HepG2 (cell line): Measurements from ENCODE around the gene ZNF446. TPM values are rescaled to one million over a fixed set of nuclear protein-coding genes. Genes with fewer than 3 reads are reported as not detected.
A peak's percentile ranks its signal among the peaks of the same experiment; 100 is the strongest.

Source experiments
- AGO2 ChIP-seq: fragments of 200-400 bp; formaldehyde crosslinking; optimal IDR thresholded peaks from 2 replicates; pipeline ENCODE3; 2017; ENCODE audit warnings: mild to moderate bottlenecking, low read depth, low read length, moderate library complexity
- BORCS8-MEF2B ChIP-seq: sonication (generic); formaldehyde crosslinking; IDR thresholded peaks from 2 replicates; pipeline ENCODE4 v1.8.0; 2022; ENCODE audit warnings: mild to moderate bottlenecking, missing genetic modification reagents
- CCAR2 ChIP-seq: fragments of 200-400 bp; formaldehyde crosslinking; optimal IDR thresholded peaks from 2 replicates; pipeline ENCODE3; 2018; ENCODE audit warnings: low read depth, mild to moderate bottlenecking, low read length, moderate library complexity
- EHMT2 ChIP-seq: fragments of 200-600 bp; sonication (generic); IDR thresholded peaks from 2 replicates; pipeline ENCODE4 v1.7.0; 2017; ENCODE audit warnings: antibody characterized with exemption, low read depth, low read length, borderline replicate concordance
- HES4 ChIP-seq: sonication (generic); formaldehyde crosslinking; IDR thresholded peaks from 2 replicates; pipeline ENCODE4 v1.9.0; 2021; ENCODE audit warnings: mild to moderate bottlenecking, missing genetic modification reagents, borderline replicate concordance
- HNRNPLL ChIP-seq: fragments of 200-400 bp; formaldehyde crosslinking; IDR thresholded peaks from 2 replicates; pipeline ENCODE4 v1.6.1; 2017; ENCODE audit warnings: mild to moderate bottlenecking, low read depth, low read length; ENCODE audit not compliant: poor library complexity, severe bottlenecking
- HOXA9 ChIP-seq: sonication (generic); formaldehyde crosslinking; IDR thresholded peaks from 2 replicates; pipeline ENCODE4 v1.8.1; 2022; ENCODE audit warnings: missing genetic modification reagents, mild to moderate bottlenecking, moderate library complexity, borderline replicate concordance
- KAT8 ChIP-seq: IDR thresholded peaks from 2 replicates; pipeline ENCODE4 v1.6.1; 2016; ENCODE audit warnings: missing genetic modification reagents, missing compliant biosample characterization
- MYPOP ChIP-seq: sonication (generic); formaldehyde crosslinking; IDR thresholded peaks from 2 replicates; pipeline ENCODE4 v1.8.1; 2023; ENCODE audit warnings: mild to moderate bottlenecking, moderate library complexity, missing genetic modification reagents
- PAWR ChIP-seq: sonication (generic); formaldehyde crosslinking; IDR thresholded peaks from 2 replicates; pipeline ENCODE4 v1.4.0; 2020; ENCODE audit warnings: missing genetic modification reagents, mild to moderate bottlenecking, borderline replicate concordance
- PHB2 ChIP-seq: fragments of 450-650 bp; IDR thresholded peaks from 2 replicates; pipeline ENCODE4 v1.6.1; 2018; ENCODE audit not compliant: partially characterized antibody
- RXRA ChIP-seq: sonication (generic); formaldehyde crosslinking; IDR thresholded peaks from 2 replicates; pipeline ENCODE4 v1.5.1; 2020; ENCODE audit warnings: missing genetic modification reagents
- SETDB1 ChIP-seq: sonication (generic); formaldehyde crosslinking; IDR thresholded peaks from 2 replicates; pipeline ENCODE4 v1.5.1; 2020; ENCODE audit warnings: missing genetic modification reagents, mild to moderate bottlenecking, borderline replicate concordance
- SIX1 ChIP-seq: sonication (generic); formaldehyde crosslinking; IDR thresholded peaks from 2 replicates; pipeline ENCODE4 v1.4.0; 2020; ENCODE audit warnings: missing genetic modification reagents, borderline replicate concordance
- SOX5 ChIP-seq: IDR thresholded peaks from 2 replicates; pipeline ENCODE4 v1.6.1; 2016; ENCODE audit warnings: borderline replicate concordance
- SRSF1 ChIP-seq: fragments of 200-400 bp; formaldehyde crosslinking; optimal IDR thresholded peaks from 2 replicates; pipeline ENCODE3; 2017; ENCODE audit warnings: mild to moderate bottlenecking, low read depth, low read length, moderate library complexity
- TBX2 ChIP-seq: sonication (generic); formaldehyde crosslinking; IDR thresholded peaks from 2 replicates; pipeline ENCODE4 v1.5.0; 2020; ENCODE audit warnings: missing genetic modification reagents, mild to moderate bottlenecking, borderline replicate concordance
- ZBTB10 ChIP-seq: sonication (generic); formaldehyde crosslinking; IDR thresholded peaks from 2 replicates; pipeline ENCODE4 v1.4.0; 2020; ENCODE audit warnings: missing genetic modification reagents, borderline replicate concordance
- ZIK1 ChIP-seq: sonication (generic); formaldehyde crosslinking; IDR thresholded peaks from 2 replicates; pipeline ENCODE4 v1.5.0; 2020; ENCODE audit warnings: mild to moderate bottlenecking, low read depth, missing genetic modification reagents, borderline replicate concordance
- ZNF333 ChIP-seq: sonication (generic); formaldehyde crosslinking; IDR thresholded peaks from 2 replicates; pipeline ENCODE4 v1.4.0; 2020; ENCODE audit warnings: mild to moderate bottlenecking, missing genetic modification reagents, borderline replicate concordance
- ZNF431 ChIP-seq: sonication (generic); formaldehyde crosslinking; IDR thresholded peaks from 2 replicates; pipeline ENCODE4 v1.9.0; 2022; ENCODE audit warnings: missing genetic modification reagents, low read depth, mild to moderate bottlenecking, borderline replicate concordance
- ZNF547 ChIP-seq: sonication (generic); formaldehyde crosslinking; IDR thresholded peaks from 2 replicates; pipeline ENCODE4 v1.5.1; 2020; ENCODE audit warnings: mild to moderate bottlenecking, missing genetic modification reagents
- ZNF772 ChIP-seq: sonication (generic); formaldehyde crosslinking; IDR thresholded peaks from 2 replicates; pipeline ENCODE4 v1.5.0; 2020; ENCODE audit warnings: mild to moderate bottlenecking, missing genetic modification reagents
- ZNF83 ChIP-seq: sonication (generic); formaldehyde crosslinking; IDR thresholded peaks from 2 replicates; pipeline ENCODE4 v1.4.0; 2020; ENCODE audit warnings: missing genetic modification reagents, mild to moderate bottlenecking, borderline replicate concordance
- polyA plus RNA-seq, 8 experiments: library from polyadenylated mRNA; depleted of rRNA in 3 of 8; stranded (reverse) in 7 of 8; unstranded in 1 of 8; fragments of >200 nt; fragmentation: Illumina TruSeq in 4 of 8; extraction: Trizol in 4 of 8; gene quantifications; 2 replicates each; pipeline versions ENCODE4 v1.2.1 to v1.2.3, GENCODE V29; 2011 to 2016; ENCODE audit warnings: low read depth in 4 of 8, missing spikeins in 1 of 8, mixed read lengths in 1 of 8; ENCODE audit not compliant: insufficient read depth in 1 of 8
- total RNA-seq, 5 experiments: library from RNA; depleted of rRNA; stranded (reverse); fragments of >200 nt; fragmentation: Illumina TruSeq; extraction: Trizol; gene quantifications; 2 replicates each; pipeline ENCODE4 v1.2.3, GENCODE V29; 2016; ENCODE audit warnings: low read depth in 1 of 5
- TF ChIP-seq, protein P1 (sequence below): sonication (generic); formaldehyde crosslinking; IDR thresholded peaks from 2 replicates; pipeline ENCODE4 v1.8.0; 2022; ENCODE audit warnings: missing genetic modification reagents, mild to moderate bottlenecking, inconsistent platforms, borderline replicate concordance

Gene ZNF446
- total and polyA plus RNA-seq, 2 of the 13 experiments (the other 11 are each of a cell fraction or from before 2014, with no cell fraction given) = 3.0 to 3.6 TPM

DNA sequence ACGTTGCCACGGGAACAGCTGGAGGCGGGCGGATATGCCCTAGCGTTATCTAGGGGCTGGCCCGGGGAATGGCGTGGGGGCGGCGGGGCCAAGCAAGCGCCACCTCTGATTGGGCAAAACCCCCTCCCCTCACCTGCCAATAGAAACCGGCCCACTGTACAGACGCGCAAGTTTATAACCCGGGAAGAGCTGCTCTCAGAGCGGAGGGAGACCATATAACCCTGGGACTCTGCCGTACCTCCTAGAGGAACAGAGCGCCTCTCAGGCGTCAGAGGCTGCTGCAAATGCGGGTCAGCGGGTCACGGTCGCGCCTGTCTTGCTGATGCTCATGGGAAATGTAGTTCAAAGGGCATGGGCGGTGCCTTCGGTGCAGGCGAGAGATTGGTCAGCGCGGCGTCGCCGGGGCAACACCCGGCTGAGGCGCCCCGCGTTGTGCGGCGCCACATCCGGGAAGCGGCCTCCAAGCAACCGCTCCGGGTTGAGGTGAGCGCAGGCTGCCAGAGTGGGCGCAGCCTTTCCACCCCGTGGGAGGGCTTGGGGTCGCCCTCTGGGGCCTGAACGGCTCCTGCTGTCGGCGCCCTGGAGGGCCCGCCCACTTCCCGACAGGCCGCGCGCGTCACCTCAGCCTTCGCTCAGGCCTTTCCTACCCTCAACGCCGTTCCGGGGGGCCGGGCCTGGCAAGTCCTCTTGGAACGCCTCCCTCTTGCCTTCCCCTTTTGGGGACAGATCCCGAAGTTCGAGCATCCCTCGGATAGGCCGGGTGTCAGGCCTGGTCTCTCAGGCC is at the start of gene ZNF446 (continued):
- TF ChIP-seq, protein P1, sequence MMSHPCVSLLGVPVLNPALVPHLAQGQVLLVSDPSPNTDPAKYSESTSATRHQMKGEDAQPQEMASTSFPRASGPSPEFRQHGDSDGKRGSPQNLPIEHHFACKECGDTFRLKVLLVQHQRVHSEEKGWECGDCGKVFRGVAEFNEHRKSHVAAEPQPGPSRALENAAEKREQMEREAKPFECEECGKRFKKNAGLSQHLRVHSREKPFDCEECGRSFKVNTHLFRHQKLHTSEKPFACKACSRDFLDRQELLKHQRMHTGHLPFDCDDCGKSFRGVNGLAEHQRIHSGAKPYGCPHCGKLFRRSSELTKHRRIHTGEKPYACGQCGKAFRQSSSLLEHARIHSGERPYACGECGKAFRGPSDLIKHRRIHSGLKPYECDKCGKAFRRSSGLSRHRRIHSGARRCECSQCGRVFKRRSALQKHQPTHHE (CRISPR knock-in tag) = no peak
- TF ChIP-seq ZIK1 (CRISPR knock-in tag) = peak; percentile 83; the same call in 1 of the 2 replicates
- TF ChIP-seq HNRNPLL = peak; percentile 76
- TF ChIP-seq SOX5 (CRISPR knock-in tag) = peak; percentile 2; the same call in 1 of the 2 replicates
- TF ChIP-seq ZNF333 (CRISPR knock-in tag) = no peak
- TF ChIP-seq ZNF83 (CRISPR knock-in tag) = no peak
- TF ChIP-seq EHMT2 = no peak
- peak; percentile 75; the same call in 1 of the 2 replicates for TF ChIP-seq MYPOP (CRISPR knock-in tag)
- no peak for TF ChIP-seq BORCS8-MEF2B (CRISPR knock-in tag)
- no peak for TF ChIP-seq CCAR2
- TF ChIP-seq ZNF772 (CRISPR knock-in tag) = peak; percentile 93
- TF ChIP-seq SRSF1 = no peak
- peak; percentile 94 for TF ChIP-seq AGO2
- no peak for TF ChIP-seq SETDB1
- 0 out of 2 replicates have a peak, but pooled peaks have one; percentile 5 for TF ChIP-seq SIX1 (CRISPR knock-in tag)
- TF ChIP-seq RXRA (CRISPR knock-in tag) = peak; percentile 86
- no peak for TF ChIP-seq ZNF431
- no peak for TF ChIP-seq HOXA9 (CRISPR knock-in tag)
- TF ChIP-seq PHB2 = no peak
- peak; percentile 76 for TF ChIP-seq KAT8
- TF ChIP-seq TBX2 (CRISPR knock-in tag) = peak; percentile 80
- no peak for TF ChIP-seq HES4 (CRISPR knock-in tag)
- TF ChIP-seq ZNF547 (CRISPR knock-in tag) = peak; percentile 44; the same call in 1 of the 2 replicates
- no peak for TF ChIP-seq ZBTB10 (CRISPR knock-in tag)
- TF ChIP-seq PAWR (CRISPR knock-in tag) = no peak
